Panc1 (cell line): Measurements from ENCODE around the gene COLGALT1. TPM values are rescaled to one million over a fixed set of nuclear protein-coding genes. Genes with fewer than 3 reads are reported as not detected.

Experiments used
- ATAC-seq: fragments of 200-7000 bp; cut with Tn5 transposase; 2 replicates; pipeline ENCODE4 v1.9.1; 2020; ENCODE audit warnings: mild to moderate bottlenecking, moderate library complexity
- BruUV-seq: library from RNA; stranded (reverse); fragments of 400-500 nt; replicated peaks from 2 replicates; lab custom pipeline; 2021; lab: Mats Ljungman, UMichigan
- CTCF ChIA-PET: fragments of 300-600 bp; sonication (Branson Sonifier 250); formaldehyde crosslinking; loops from one replicate; lab custom pipeline; 2022; ENCODE audit warnings: antibody characterized with exemption; lab: Charles Lee
- POLR2A ChIA-PET: fragments of 300-600 bp; sonication (Branson Sonifier 250); formaldehyde crosslinking; loops from one replicate; lab custom pipeline; 2022; ENCODE audit warnings: antibody characterized with exemption; lab: Charles Lee
- DNase-seq: peaks from one replicate; pipeline ENCODE4 v3.0.0-alpha.2; 2010; ENCODE audit warnings: low read depth, low spot score
- H3K27ac ChIP-seq: 2 replicates; pipeline ENCODE4 v1.5.1; 2011; ENCODE audit warnings: mild to moderate bottlenecking, low read length, inconsistent platforms
- H3K27me3 ChIP-seq: fragments of 200-500 bp; sonication (Bioruptor generic); 2 replicates; pipeline ENCODE4 v1.6.0; 2014; ENCODE audit warnings: low read length, inconsistent platforms; ENCODE audit not compliant: control insufficient read depth, insufficient read depth
- H3K36me3 ChIP-seq: fragments of 200-500 bp; sonication (Bioruptor generic); 2 replicates; pipeline ENCODE4 v1.5.1; 2014; ENCODE audit warnings: inconsistent platforms, mild to moderate bottlenecking, low read length, moderate library complexity; ENCODE audit not compliant: control insufficient read depth, insufficient read depth
- H3K4me1 ChIP-seq: 2 replicates; pipeline ENCODE4 v1.5.1; 2011; ENCODE audit warnings: inconsistent platforms, mild to moderate bottlenecking, low read length, moderate library complexity; ENCODE audit not compliant: control insufficient read depth, insufficient read depth
- H3K4me3 ChIP-seq, 2 experiments: 2 replicates each; pipeline ENCODE4 v1.5.1; 2011 to 2012; ENCODE audit warnings: low read depth in 2 of 2, low read length in 2 of 2, mild to moderate bottlenecking in 2 of 2, inconsistent platforms in 1 of 2, moderate library complexity in 1 of 2
- H3K9me3 ChIP-seq: fragments of 200-500 bp; sonication (Bioruptor generic); 2 replicates; pipeline ENCODE4 v1.5.1; 2014; ENCODE audit warnings: low read depth, mild to moderate bottlenecking, inconsistent platforms, low read length, moderate library complexity; ENCODE audit not compliant: control insufficient read depth, insufficient read depth
- POLR2AphosphoS5 ChIP-seq: IDR thresholded peaks from 2 replicates; pipeline ENCODE4 v1.6.1; 2012; ENCODE audit warnings: mild to moderate bottlenecking, low read depth, low read length, moderate library complexity
- SIN3A ChIP-seq: IDR thresholded peaks from 2 replicates; pipeline ENCODE4 v1.6.1; 2012; ENCODE audit warnings: low read depth, mild to moderate bottlenecking, low read length, moderate library complexity, borderline replicate concordance; ENCODE audit not compliant: insufficient read depth
- TCF7L2 ChIP-seq: IDR thresholded peaks from 2 replicates; pipeline ENCODE4 v1.6.1; 2011; ENCODE audit warnings: mild to moderate bottlenecking, low read depth, low read length, inconsistent platforms
- in situ Hi-C: cut with HindIII; loops from 2 replicates; pipeline ENCODE4 v1.10.0; 2016; ENCODE audit warnings: low sequenced_read_pairs, low pct_unique_long_range_greater_than_20kb
- intact Hi-C: fragments of 100-400 bp; cut with micrococcal nuclease; formaldehyde crosslinking; loops from one replicate; pipeline ENCODE4 v1.10.0; 2022; ENCODE audit not compliant: unreplicated experiment
- total RNA-seq: library from RNA; stranded (reverse); gene quantifications from one replicate; pipeline ENCODE4 v1.2.1, GENCODE V29; 2021; ENCODE audit not compliant: unreplicated experiment
- TF ChIP-seq, protein P1 (sequence below), 2 experiments: IDR thresholded peaks; 2 replicates each; pipeline ENCODE4 v1.6.1; 2011 to 2012; ENCODE audit warnings: low read depth in 2 of 2, control low read depth in 1 of 2, low read length in 1 of 2, mild to moderate bottlenecking in 1 of 2, moderate library complexity in 1 of 2; ENCODE audit not compliant: insufficient read depth in 1 of 2
- TF ChIP-seq, protein P2 (sequence below): fragments of 450-650 bp; IDR thresholded peaks from 2 replicates; pipeline ENCODE4 v1.5.1; 2017; ENCODE audit warnings: mild to moderate bottlenecking

Gene COLGALT1
- total RNA-seq, 1 experiment from 2014 or later: 97.2 TPM

DNA sequence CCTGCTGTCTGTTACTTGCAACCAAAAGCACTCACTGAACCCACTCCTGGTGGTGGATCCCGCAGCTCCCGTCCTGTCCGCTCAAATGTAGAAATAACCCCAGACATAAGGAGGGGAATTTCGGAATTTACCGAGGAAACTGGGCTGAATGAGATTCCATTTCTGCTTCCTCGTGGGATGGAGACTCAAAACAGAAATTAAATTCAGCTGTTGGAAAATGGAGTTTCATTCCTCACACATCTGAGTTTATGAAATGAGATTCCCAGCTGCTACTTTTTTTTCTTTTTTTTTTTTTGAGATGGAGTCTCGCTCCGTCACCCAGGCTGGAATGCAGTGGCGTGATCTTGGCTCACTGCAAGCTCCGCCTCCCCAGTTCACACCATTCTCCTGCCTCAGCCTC, 44.3 kb downstream of the COLGALT1 start:
- Histone ChIP-seq H3K36me3 (no peaks in the 10 kb centered on the region), H3K27me3 (no peaks in the 10 kb centered on the region), H3K4me3 (no peak overlapping the region), H3K4me1 (no peaks in the 10 kb centered on the region), H3K27ac (no peak overlapping the region), H3K9me3 (no peaks in the 10 kb centered on the region)
- no TSS peak for BruUV-seq
- DNase-seq: no peak
- intact Hi-C loops (no loop called here), in situ Hi-C loops (no loop called here)
- CTCF ChIA-PET: interaction anchor here (0.7 kb wide), 1 partner anchor 157 kb away, joined by 6 read pairs; no protein-coding TSS in a partner anchor
- ATAC-seq: no peak
- POLR2A ChIA-PET: no interaction called here
- TF ChIP-seq TCF7L2: no peak
- TF ChIP-seq POLR2AphosphoS5: no peak
- TF ChIP-seq, protein P1, sequence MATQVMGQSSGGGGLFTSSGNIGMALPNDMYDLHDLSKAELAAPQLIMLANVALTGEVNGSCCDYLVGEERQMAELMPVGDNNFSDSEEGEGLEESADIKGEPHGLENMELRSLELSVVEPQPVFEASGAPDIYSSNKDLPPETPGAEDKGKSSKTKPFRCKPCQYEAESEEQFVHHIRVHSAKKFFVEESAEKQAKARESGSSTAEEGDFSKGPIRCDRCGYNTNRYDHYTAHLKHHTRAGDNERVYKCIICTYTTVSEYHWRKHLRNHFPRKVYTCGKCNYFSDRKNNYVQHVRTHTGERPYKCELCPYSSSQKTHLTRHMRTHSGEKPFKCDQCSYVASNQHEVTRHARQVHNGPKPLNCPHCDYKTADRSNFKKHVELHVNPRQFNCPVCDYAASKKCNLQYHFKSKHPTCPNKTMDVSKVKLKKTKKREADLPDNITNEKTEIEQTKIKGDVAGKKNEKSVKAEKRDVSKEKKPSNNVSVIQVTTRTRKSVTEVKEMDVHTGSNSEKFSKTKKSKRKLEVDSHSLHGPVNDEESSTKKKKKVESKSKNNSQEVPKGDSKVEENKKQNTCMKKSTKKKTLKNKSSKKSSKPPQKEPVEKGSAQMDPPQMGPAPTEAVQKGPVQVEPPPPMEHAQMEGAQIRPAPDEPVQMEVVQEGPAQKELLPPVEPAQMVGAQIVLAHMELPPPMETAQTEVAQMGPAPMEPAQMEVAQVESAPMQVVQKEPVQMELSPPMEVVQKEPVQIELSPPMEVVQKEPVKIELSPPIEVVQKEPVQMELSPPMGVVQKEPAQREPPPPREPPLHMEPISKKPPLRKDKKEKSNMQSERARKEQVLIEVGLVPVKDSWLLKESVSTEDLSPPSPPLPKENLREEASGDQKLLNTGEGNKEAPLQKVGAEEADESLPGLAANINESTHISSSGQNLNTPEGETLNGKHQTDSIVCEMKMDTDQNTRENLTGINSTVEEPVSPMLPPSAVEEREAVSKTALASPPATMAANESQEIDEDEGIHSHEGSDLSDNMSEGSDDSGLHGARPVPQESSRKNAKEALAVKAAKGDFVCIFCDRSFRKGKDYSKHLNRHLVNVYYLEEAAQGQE (IDR thresholded peaks at IDR 0.05; ENCODE audit: insufficient read depth in 1 of 2, low read depth in 2 of 2, low read length in 1 of 2): no peak
- TF ChIP-seq, protein P2, sequence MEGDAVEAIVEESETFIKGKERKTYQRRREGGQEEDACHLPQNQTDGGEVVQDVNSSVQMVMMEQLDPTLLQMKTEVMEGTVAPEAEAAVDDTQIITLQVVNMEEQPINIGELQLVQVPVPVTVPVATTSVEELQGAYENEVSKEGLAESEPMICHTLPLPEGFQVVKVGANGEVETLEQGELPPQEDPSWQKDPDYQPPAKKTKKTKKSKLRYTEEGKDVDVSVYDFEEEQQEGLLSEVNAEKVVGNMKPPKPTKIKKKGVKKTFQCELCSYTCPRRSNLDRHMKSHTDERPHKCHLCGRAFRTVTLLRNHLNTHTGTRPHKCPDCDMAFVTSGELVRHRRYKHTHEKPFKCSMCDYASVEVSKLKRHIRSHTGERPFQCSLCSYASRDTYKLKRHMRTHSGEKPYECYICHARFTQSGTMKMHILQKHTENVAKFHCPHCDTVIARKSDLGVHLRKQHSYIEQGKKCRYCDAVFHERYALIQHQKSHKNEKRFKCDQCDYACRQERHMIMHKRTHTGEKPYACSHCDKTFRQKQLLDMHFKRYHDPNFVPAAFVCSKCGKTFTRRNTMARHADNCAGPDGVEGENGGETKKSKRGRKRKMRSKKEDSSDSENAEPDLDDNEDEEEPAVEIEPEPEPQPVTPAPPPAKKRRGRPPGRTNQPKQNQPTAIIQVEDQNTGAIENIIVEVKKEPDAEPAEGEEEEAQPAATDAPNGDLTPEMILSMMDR: no peak
- no peak for TF ChIP-seq SIN3A

DNA sequence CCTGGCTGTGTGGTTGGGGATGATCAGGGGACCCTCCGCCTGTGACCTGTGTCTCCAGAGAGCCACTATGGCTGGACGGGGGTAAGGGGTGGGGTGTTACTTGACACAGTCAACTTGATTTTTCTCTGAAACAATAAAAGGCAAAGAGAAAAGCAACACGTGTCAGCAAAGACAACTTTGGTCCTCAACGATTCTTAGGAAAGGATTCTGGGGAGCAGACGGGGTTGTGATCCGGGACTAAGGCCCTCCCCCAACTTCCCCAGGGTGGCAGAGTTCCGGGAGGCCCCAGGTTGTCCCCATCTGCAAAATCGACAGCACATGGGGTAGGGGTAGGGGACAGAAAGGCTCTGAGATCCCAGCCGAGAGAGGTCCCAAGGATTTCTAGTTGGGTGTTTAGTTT, 46.2 kb downstream of the COLGALT1 start:
- in situ Hi-C loops: no loop called here
- Histone ChIP-seq H3K27ac (no peak overlapping the region), H3K36me3 (no peaks in the 10 kb centered on the region), H3K4me3 (no peak overlapping the region), H3K27me3 (no peaks in the 10 kb centered on the region), H3K9me3 (no peaks in the 10 kb centered on the region), H3K4me1 (no peaks in the 10 kb centered on the region)
- no TSS peak for BruUV-seq
- ChIA-PET CTCF (no interaction called here), POLR2A (no interaction called here)
- DNase-seq (no peak), ATAC-seq (no peak)
- intact Hi-C loops: no loop called here
- TF ChIP-seq, protein P1 (IDR thresholded peaks at IDR 0.05; ENCODE audit: insufficient read depth in 1 of 2, low read depth in 2 of 2, low read length in 1 of 2): no peak
